Natural killer cell (primary cell): ENCODE measurements around the gene PRELP. TPM values are rescaled to one million over a fixed set of nuclear protein-coding genes. Genes with fewer than 3 reads are reported as not detected.

Experiments
- ATAC-seq, 3 donors: fragments of 150-1000 bp in 2 of 3; fragments of 200-7000 bp in 1 of 3; cut with Tn5 transposase; 1 replicate in 1 of 3; 2 replicates in 2 of 3; pipeline ENCODE4 v1.10.0; 2021; ENCODE audit warnings: mild to moderate bottlenecking in 2 of 3, moderate library complexity in 2 of 3
- DNase-seq, 2 donors: peaks; one replicate each; pipeline versions ENCODE4 v3.0.0 to v3.0.0-alpha.2; 2013 to 2021; ENCODE audit warnings: mixed read lengths in 1 of 2
- H3K27ac ChIP-seq: one replicate; pipeline ENCODE4 v1.5.1; 2013; ENCODE audit warnings: mild to moderate bottlenecking, low read length
- H3K27me3 ChIP-seq: one replicate; pipeline ENCODE4 v1.6.1; 2013; ENCODE audit warnings: low read length; ENCODE audit not compliant: control insufficient read depth, insufficient read depth
- H3K36me3 ChIP-seq: one replicate; pipeline ENCODE4 v1.6.1; 2013; ENCODE audit warnings: low read length; ENCODE audit not compliant: control insufficient read depth, insufficient read depth
- H3K4me1 ChIP-seq: one replicate; pipeline ENCODE4 v1.6.1; 2013; ENCODE audit warnings: low read length; ENCODE audit not compliant: control insufficient read depth, insufficient read depth
- H3K4me3 ChIP-seq: one replicate; pipeline ENCODE4 v1.5.1; 2013; ENCODE audit warnings: low read length
- H3K9me3 ChIP-seq: one replicate; pipeline ENCODE4 v1.6.1; 2013; ENCODE audit warnings: low read length; ENCODE audit not compliant: control insufficient read depth, insufficient read depth
- H3K27ac Mint-ChIP-seq, 2 donors: one replicate each; pipeline ENCODE4 v1.8.0; 2022; ENCODE audit warnings: mild to moderate bottlenecking in 2 of 2, mixed read lengths in 2 of 2, moderate library complexity in 1 of 2
- H3K27me3 Mint-ChIP-seq, 2 donors: one replicate each; pipeline ENCODE4 v1.8.0; 2022; ENCODE audit warnings: low read depth in 2 of 2, mixed read lengths in 2 of 2
- H3K36me3 Mint-ChIP-seq: one replicate; pipeline ENCODE4 v1.8.0; 2022; ENCODE audit warnings: mixed read lengths
- H3K4me1 Mint-ChIP-seq, 2 donors: one replicate each; pipeline ENCODE4 v1.8.0; 2022; ENCODE audit warnings: mixed read lengths in 2 of 2
- H3K4me3 Mint-ChIP-seq: one replicate; pipeline ENCODE4 v1.8.0; 2022; ENCODE audit warnings: mild to moderate bottlenecking, moderate library complexity, mixed read lengths
- H3K9me3 Mint-ChIP-seq, 2 donors: one replicate each; pipeline ENCODE4 v1.8.0; 2022; ENCODE audit warnings: mixed read lengths in 2 of 2
- WGBS: methylation state at CpG from one replicate; pipeline ENCODE4 v1.1.7; 2013; ENCODE audit warnings: missing lambda C conversion rate; ENCODE audit not compliant: insufficient coverage; 5-methylcytosine and 5-hydroxymethylcytosine counted together
- intact Hi-C: fragments of 100-400 bp; cut with micrococcal nuclease; formaldehyde crosslinking; loops from one replicate; pipeline ENCODE4 v1.14.2; 2022
- total RNA-seq, 4 donors: library from RNA; stranded (reverse); fragments of 120-200 nt in 1 of 4; gene quantifications; one replicate each; pipeline versions ENCODE4 v1.2.3 to v1.2.4, GENCODE V29; 2013 to 2022
- TF ChIP-seq, protein P1 (sequence below): fragments of 200-600 bp; IDR thresholded peaks from one replicate; pipeline ENCODE4 v1.8.0; 2022; ENCODE audit warnings: antibody characterized with exemption

Gene PRELP
- total RNA-seq, 3 donors from 2014 or later (not counting 1 experiment from before 2014, with no cell fraction given), result not detected

DNA sequence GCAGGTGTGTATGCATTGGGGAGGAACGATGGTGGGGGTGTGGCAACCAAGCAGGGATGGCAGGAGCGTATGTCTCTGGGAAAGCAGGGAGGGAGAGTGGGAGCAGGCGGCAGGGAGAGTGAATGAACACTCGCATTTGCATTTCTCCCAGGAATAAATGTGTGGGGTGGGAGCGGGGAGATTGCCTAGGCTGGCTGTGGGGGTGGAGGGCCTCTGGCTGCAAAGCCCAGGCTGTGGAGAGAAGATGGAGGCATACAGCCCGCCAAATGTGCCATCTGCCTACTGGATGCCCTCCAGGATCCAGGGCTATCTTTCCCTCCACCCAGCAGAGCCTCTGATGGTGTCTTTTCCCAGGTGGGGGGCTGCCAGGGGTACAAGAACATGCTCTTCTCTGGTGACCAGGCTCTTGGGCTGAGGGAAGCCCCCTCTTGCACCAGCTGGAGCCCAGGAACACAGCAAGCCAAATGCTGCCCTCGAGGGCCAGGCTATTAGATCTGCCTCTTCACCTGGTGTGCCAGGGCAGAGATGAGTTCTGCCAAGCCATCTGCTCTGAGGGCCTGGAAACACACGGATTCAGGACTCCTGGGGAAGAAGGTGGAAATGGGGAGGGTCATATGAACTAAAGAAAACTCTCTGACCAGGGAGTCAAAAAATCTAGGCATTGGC lies 16.6 kb downstream of the PRELP start:
- H3K4me1 Mint-ChIP-seq, result peaks cover 0 to 5% of the 10 kb centered on the region in 2 donors
- no peaks in the 10 kb centered on the region for H3K36me3 Mint-ChIP-seq
- no peak overlapping the region for H3K27ac Mint-ChIP-seq
- no peak overlapping the region for H3K27ac ChIP-seq
- H3K4me1 ChIP-seq, result peaks cover 12% of the 10 kb centered on the region
- no peak overlapping the region for H3K4me3 ChIP-seq
- 81% methylated on average over 8 of the region's 8 CpGs for WGBS
- no peak overlapping the region for H3K4me3 Mint-ChIP-seq
- intact Hi-C loops, result no loop called here
- TF ChIP-seq, protein P1, sequence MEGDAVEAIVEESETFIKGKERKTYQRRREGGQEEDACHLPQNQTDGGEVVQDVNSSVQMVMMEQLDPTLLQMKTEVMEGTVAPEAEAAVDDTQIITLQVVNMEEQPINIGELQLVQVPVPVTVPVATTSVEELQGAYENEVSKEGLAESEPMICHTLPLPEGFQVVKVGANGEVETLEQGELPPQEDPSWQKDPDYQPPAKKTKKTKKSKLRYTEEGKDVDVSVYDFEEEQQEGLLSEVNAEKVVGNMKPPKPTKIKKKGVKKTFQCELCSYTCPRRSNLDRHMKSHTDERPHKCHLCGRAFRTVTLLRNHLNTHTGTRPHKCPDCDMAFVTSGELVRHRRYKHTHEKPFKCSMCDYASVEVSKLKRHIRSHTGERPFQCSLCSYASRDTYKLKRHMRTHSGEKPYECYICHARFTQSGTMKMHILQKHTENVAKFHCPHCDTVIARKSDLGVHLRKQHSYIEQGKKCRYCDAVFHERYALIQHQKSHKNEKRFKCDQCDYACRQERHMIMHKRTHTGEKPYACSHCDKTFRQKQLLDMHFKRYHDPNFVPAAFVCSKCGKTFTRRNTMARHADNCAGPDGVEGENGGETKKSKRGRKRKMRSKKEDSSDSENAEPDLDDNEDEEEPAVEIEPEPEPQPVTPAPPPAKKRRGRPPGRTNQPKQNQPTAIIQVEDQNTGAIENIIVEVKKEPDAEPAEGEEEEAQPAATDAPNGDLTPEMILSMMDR, result no peak
- no peak for ATAC-seq
- H3K9me3 Mint-ChIP-seq, result no peaks in the 10 kb centered on the region
- H3K9me3 ChIP-seq, result no peaks in the 10 kb centered on the region
- no peak for DNase-seq
- H3K27me3 ChIP-seq, result no peaks in the 10 kb centered on the region
- peaks cover 11 to 16% of the 10 kb centered on the region in 2 donors for H3K27me3 Mint-ChIP-seq
- H3K36me3 ChIP-seq, result no peaks in the 10 kb centered on the region

DNA sequence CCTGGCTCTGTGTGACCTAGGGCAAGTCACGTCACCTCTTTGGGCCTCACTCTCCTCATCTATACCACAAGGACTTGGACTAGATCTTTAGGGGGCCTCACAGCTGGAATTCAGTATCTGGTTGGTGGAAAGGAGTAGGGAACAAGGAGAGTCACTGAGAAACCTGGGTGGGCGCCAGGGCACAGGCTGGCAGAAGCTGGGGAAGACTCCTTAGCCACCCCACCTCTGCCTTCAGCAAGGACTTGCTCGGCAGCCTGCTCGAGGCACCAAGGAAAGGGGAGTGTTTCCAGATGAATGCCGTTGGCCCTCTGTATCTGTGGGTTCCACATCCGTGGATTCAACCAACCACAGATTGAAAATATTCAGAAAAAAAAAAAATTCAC lies 17.1 kb downstream of the PRELP start:
- no peaks in the 10 kb centered on the region for H3K9me3 Mint-ChIP-seq
- DNase-seq, result no peak
- Histone ChIP-seq H3K9me3 (no peaks in the 10 kb centered on the region), H3K36me3 (no peaks in the 10 kb centered on the region), H3K4me3 (no peak overlapping the region), H3K27ac (no peak overlapping the region), H3K4me1 (peaks cover 7% of the 10 kb centered on the region), H3K27me3 (no peaks in the 10 kb centered on the region)
- TF ChIP-seq, protein P1, result no peak
- no peaks in the 10 kb centered on the region for H3K4me1 Mint-ChIP-seq
- no peak overlapping the region for H3K4me3 Mint-ChIP-seq
- H3K36me3 Mint-ChIP-seq, result no peaks in the 10 kb centered on the region
- ATAC-seq, result no peak
- peaks cover 11 to 16% of the 10 kb centered on the region in 2 donors for H3K27me3 Mint-ChIP-seq
- 92% methylated on average over 5 of the region's 6 CpGs for WGBS
- no peak overlapping the region for H3K27ac Mint-ChIP-seq
- intact Hi-C loops, result no loop called here

DNA sequence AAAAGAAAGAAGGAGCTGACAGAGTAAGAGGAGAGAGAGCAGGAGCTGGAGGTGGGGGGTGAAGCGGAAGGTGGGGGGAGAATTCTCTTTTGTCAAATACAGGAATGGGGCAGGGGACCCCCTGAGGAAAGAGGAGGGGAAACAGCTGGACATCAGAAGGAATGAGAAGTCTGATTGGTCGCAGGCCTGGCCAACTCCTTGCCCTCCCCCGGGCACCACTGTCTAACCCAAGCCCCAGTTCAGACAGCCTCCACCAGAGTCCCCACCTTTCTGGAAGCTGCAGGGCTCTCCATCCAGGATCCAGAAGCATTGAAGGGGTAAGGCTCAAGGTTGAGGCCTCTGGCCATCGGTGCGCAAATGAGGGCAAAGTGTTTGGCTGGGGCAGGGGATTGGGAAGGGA lies 18.3 kb downstream of the PRELP start, which contains the start of gene OPTC:
Gene OPTC (plus strand): TSS at position 253 of the 400 bp plus-strand sequence. CDS start 1,853 bp downstream, outside the sequence.
- Histone ChIP-seq H3K27me3 (no peaks in the 10 kb centered on the region), H3K9me3 (no peaks in the 10 kb centered on the region), H3K4me3 (no peak within 1 kb of the TSS), H3K36me3 (no peaks in the 10 kb centered on the region), H3K4me1 (no peaks in the 10 kb centered on the region), H3K27ac (no peak within 1 kb of the TSS)
- Mint-ChIP-seq H3K9me3 (no peaks in the 10 kb centered on the region), H3K4me1 (no peaks in the 10 kb centered on the region), H3K4me3 (no peak within 1 kb of the TSS), H3K27ac (no peak within 1 kb of the TSS), H3K27me3 (peaks cover 11 to 16% of the 10 kb centered on the region in 2 donors), H3K36me3 (no peaks in the 10 kb centered on the region)
- WGBS, result 91% methylated on average over 5 of the region's 5 CpGs
- ATAC-seq (no peak), DNase-seq (no peak)
- intact Hi-C loops, result no loop called here
- TF ChIP-seq, protein P1, result no peak

DNA sequence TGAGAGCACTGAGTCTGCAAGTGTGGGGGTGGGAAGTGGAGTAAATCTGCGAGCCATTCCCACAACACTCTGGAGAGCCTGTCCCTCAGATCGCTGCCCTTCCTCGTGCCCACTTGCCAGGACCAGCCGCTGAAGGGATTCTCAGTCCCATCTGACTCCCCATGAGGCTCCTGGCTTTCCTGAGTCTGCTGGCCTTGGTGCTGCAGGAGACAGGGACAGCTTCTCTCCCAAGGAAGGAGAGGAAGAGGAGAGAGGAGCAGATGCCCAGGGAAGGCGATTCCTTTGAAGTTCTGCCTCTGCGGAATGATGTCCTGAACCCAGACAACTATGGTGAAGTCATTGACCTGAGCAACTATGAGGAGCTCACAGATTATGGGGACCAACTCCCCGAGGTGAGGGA lies 20.2 kb downstream of the PRELP start:
- Histone ChIP-seq H3K36me3 (no peaks in the 10 kb centered on the region), H3K27ac (no peak overlapping the region), H3K4me3 (no peak overlapping the region), H3K9me3 (no peaks in the 10 kb centered on the region), H3K4me1 (no peaks in the 10 kb centered on the region), H3K27me3 (no peaks in the 10 kb centered on the region)
- intact Hi-C loops, result no loop called here
- H3K27ac Mint-ChIP-seq, result no peak overlapping the region
- WGBS, result 83% methylated on average over 7 of the region's 7 CpGs
- no peaks in the 10 kb centered on the region for H3K36me3 Mint-ChIP-seq
- no peak for ATAC-seq
- no peaks in the 10 kb centered on the region for H3K4me1 Mint-ChIP-seq
- DNase-seq, result no peak
- H3K9me3 Mint-ChIP-seq, result no peaks in the 10 kb centered on the region
- TF ChIP-seq, protein P1, result no peak
- H3K4me3 Mint-ChIP-seq, result no peak overlapping the region
- peaks cover 11 to 14% of the 10 kb centered on the region in 2 donors for H3K27me3 Mint-ChIP-seq
